SU-DHL-6 (cell line): Measurements from ENCODE around the gene PMM2.
A peak's percentile ranks its signal among the peaks of the same experiment; 100 is the strongest.

Experiments used
- H2AFZ ChIP-seq: fragments of 200-600 bp; sonication (generic); 2 replicates; pipeline ENCODE4 v1.6.1; 2014; ENCODE audit warnings: low read depth, mild to moderate bottlenecking, moderate library complexity, mixed read lengths, antibody characterized with exemption, low read length; ENCODE audit not compliant: severe bottlenecking
- H3F3A ChIP-seq: fragments of 200-600 bp; shearing (Covaris generic); 2 replicates; pipeline ENCODE4 v1.6.0; 2016; ENCODE audit warnings: antibody characterized with exemption, mild to moderate bottlenecking; ENCODE audit not compliant: insufficient read depth
- H3K27ac ChIP-seq: fragments of 200-600 bp; sonication (generic); 2 replicates; pipeline ENCODE4 v1.5.1; 2016; ENCODE audit warnings: low read depth, mild to moderate bottlenecking, low read length, moderate library complexity, mixed read lengths
- H3K27me3 ChIP-seq: fragments of 200-600 bp; sonication (generic), shearing (Covaris generic); 2 replicates; pipeline ENCODE4 v1.6.0; 2014; ENCODE audit warnings: mild to moderate bottlenecking, low read length
- H3K36me3 ChIP-seq: fragments of 200-600 bp; sonication (generic); 2 replicates; pipeline ENCODE4 v1.6.1; 2014; ENCODE audit warnings: mild to moderate bottlenecking, low read length, mixed read lengths
- H3K4me2 ChIP-seq: fragments of 300-600, 200-600 bp; shearing (Covaris generic), sonication (generic); 2 replicates; pipeline ENCODE4 v1.6.0; 2014; ENCODE audit warnings: low read length, low read depth, mild to moderate bottlenecking; ENCODE audit not compliant: poor library complexity, severe bottlenecking
- H3K4me3 ChIP-seq: fragments of 200-600 bp; sonication (generic); 2 replicates; pipeline ENCODE4 v1.5.1; 2014; ENCODE audit warnings: antibody characterized with exemption, low read length, mild to moderate bottlenecking, mixed read lengths; ENCODE audit not compliant: insufficient read depth, poor library complexity, severe bottlenecking
- H3K79me2 ChIP-seq: fragments of 200-600 bp; sonication (generic); 2 replicates; pipeline ENCODE4 v1.6.1; 2014; ENCODE audit warnings: mild to moderate bottlenecking, low read length, moderate library complexity; ENCODE audit not compliant: insufficient read depth
- H3K9ac ChIP-seq: fragments of 200-600 bp; sonication (generic); 2 replicates; pipeline ENCODE4 v1.7.0; 2014; ENCODE audit warnings: mild to moderate bottlenecking, low read length
- H3K9me2 ChIP-seq: fragments of 200-600 bp; sonication (generic); replicated peaks from 2 replicates; pipeline ENCODE4 v1.6.1; 2014; ENCODE audit warnings: low read length; ENCODE audit not compliant: insufficient read depth
- H3K9me3 ChIP-seq: fragments of 200-600 bp; sonication (generic); 2 replicates; pipeline ENCODE4 v1.6.1; 2014; ENCODE audit warnings: low read length, mixed read lengths; ENCODE audit not compliant: insufficient read depth
- H4K20me1 ChIP-seq: fragments of 200-600 bp; sonication (generic); 2 replicates; pipeline ENCODE4 v1.6.1; 2014; ENCODE audit warnings: low read depth, mild to moderate bottlenecking, antibody characterized with exemption, low read length, moderate library complexity, mixed read lengths
- CTCF ChIP-seq: fragments of 200-600 bp; sonication (generic); IDR thresholded peaks from one replicate; pipeline ENCODE4 v1.5.1; 2017; ENCODE audit warnings: antibody characterized with exemption, mild to moderate bottlenecking, low read length, moderate library complexity; ENCODE audit not compliant: insufficient read depth, poor library complexity, severe bottlenecking
- EZH2phosphoT487 ChIP-seq: fragments of 200-600 bp; sonication (generic), shearing (Covaris generic); conservative IDR thresholded peaks from 2 replicates; pipeline ENCODE4 v1.6.1; 2018; ENCODE audit warnings: mild to moderate bottlenecking, antibody characterized with exemption, low read length, moderate library complexity, mixed read lengths

Gene PMM2

GRCh38 chr16:8890549-8890921 lies 92.9 kb downstream of the PMM2 start:
- Histone ChIP-seq H3K27ac (peak overlapping the region; percentile 84), H3F3A (peaks cover 10% of the 10 kb centered on the region), H4K20me1 (no peaks in the 10 kb centered on the region), H3K9ac (no peak overlapping the region), H3K4me3 (no peak overlapping the region), H3K9me2 (no peaks in the 10 kb centered on the region), H3K27me3 (no peaks in the 10 kb centered on the region), H3K79me2 (no peaks in the 10 kb centered on the region), H3K9me3 (no peaks in the 10 kb centered on the region), H2AFZ (no peak overlapping the region), H3K4me2 (no peak overlapping the region), H3K36me3 (peaks cover 11% of the 10 kb centered on the region)
- TF ChIP-seq EZH2phosphoT487 (no peak), CTCF (no peak)

- no peak overlapping the region for H2AFZ ChIP-seq
- H3K9me3 ChIP-seq: no peaks in the 10 kb centered on the region
- H3K4me3 ChIP-seq: no peak overlapping the region
- no peak overlapping the region for H3K9ac ChIP-seq
- H3F3A ChIP-seq: peaks cover 10% of the 10 kb centered on the region
- peak overlapping the region; percentile 84 for H3K27ac ChIP-seq
- H4K20me1 ChIP-seq: no peaks in the 10 kb centered on the region
- peaks cover 17% of the 10 kb centered on the region for H3K36me3 ChIP-seq
- no peaks in the 10 kb centered on the region for H3K79me2 ChIP-seq
- H3K9me2 ChIP-seq: no peaks in the 10 kb centered on the region
- peak overlapping the region; percentile 36 for H3K4me2 ChIP-seq
- TF ChIP-seq EZH2phosphoT487 (no peak), CTCF (no peak)
- no peaks in the 10 kb centered on the region for H3K27me3 ChIP-seq
Measured at GRCh38 chr16:8892101-8892575, 94.5 kb downstream of the PMM2 start.

- Histone ChIP-seq H3K9ac (no peak overlapping the region; the same call in 1 of the 2 replicates), H3K9me2 (no peaks in the 10 kb centered on the region), H3K27me3 (no peaks in the 10 kb centered on the region), H3K4me3 (no peak overlapping the region), H2AFZ (no peak overlapping the region), H3F3A (peaks cover 10% of the 10 kb centered on the region), H4K20me1 (no peaks in the 10 kb centered on the region), H3K4me2 (peak overlapping the region; percentile 36), H3K36me3 (peaks cover 22% of the 10 kb centered on the region), H3K27ac (peak overlapping the region; percentile 84), H3K79me2 (no peaks in the 10 kb centered on the region), H3K9me3 (no peaks in the 10 kb centered on the region)
- no peak for TF ChIP-seq CTCF
- TF ChIP-seq EZH2phosphoT487: no peak
Measured at GRCh38 chr16:8893426-8893825, 95.8 kb downstream of the PMM2 start.
